Hindlimb muscle (tissue), 1 donor: ENCODE results near the gene WDR5B. TPM values are rescaled to one million over a fixed set of nuclear protein-coding genes. Genes with fewer than 3 reads are reported as not detected.
A peak's percentile ranks its signal among the peaks of the same experiment; 100 is the strongest.
"Not testable (repeated sequence)": the region's sequence is repeated elsewhere in the genome, so short reads cannot be mapped to it uniquely, and the experiment has no call there.

Experiments
- DNase-seq: peaks from one replicate; pipeline ENCODE4 v3.0.0-alpha.2; 2013
- polyA plus RNA-seq: library from polyadenylated mRNA; unstranded; fragments of 120-200 nt; gene quantifications from one replicate; pipeline ENCODE4 v1.2.1, GENCODE V29; 2013; ENCODE audit not compliant: insufficient read length

WDR5B gene
- 4.9 TPM for polyA plus RNA-seq

- peak; percentile 97 for DNase-seq
These were observed at the start of gene WDR5B for GRCh38 chr3:122415762-122416654. WDR5B (minus strand) TSS chr3:122416062; CDS start chr3:122415528, 534 bp downstream.

GRCh38 chr3:122464659-122465058, 48.8 kb upstream of the WDR5B start:
- no peak for DNase-seq

GRCh38 chr3:122462406-122462805, 46.5 kb upstream of the WDR5B start:
- DNase-seq, result no peak

- no peak for DNase-seq
These were observed 45.9 kb upstream of the WDR5B start for GRCh38 chr3:122461806-122462205.

- peak; percentile 7 for DNase-seq
These were observed 43.1 kb upstream of the WDR5B start for GRCh38 chr3:122458992-122459391.

- DNase-seq, result no peak
These were observed 41.8 kb upstream of the WDR5B start for GRCh38 chr3:122457706-122458105.

- DNase-seq, result no peak
These were observed 40.2 kb upstream of the WDR5B start for GRCh38 chr3:122456074-122456473.

- no peak for DNase-seq
These were observed 35.5 kb upstream of the WDR5B start for GRCh38 chr3:122451371-122451770.

GRCh38 chr3:122448218-122448617, 32.4 kb upstream of the WDR5B start:
- DNase-seq, result not testable (repeated sequence)

- DNase-seq, result not testable (repeated sequence)
These were observed 28.6 kb upstream of the WDR5B start for GRCh38 chr3:122444491-122444887.

- not testable (repeated sequence) for DNase-seq
These were observed 28.1 kb upstream of the WDR5B start for GRCh38 chr3:122443762-122444490.

- no peak for DNase-seq
These were observed 27.2 kb upstream of the WDR5B start for GRCh38 chr3:122443090-122443489.

GRCh38 chr3:122435950-122436349, 20.1 kb upstream of the WDR5B start:
- no peak for DNase-seq

- no peak for DNase-seq
These were observed 14.5 kb upstream of the WDR5B start for GRCh38 chr3:122430371-122430770.

- DNase-seq, result no peak
These were observed 12.1 kb upstream of the WDR5B start for GRCh38 chr3:122427857-122428471.

GRCh38 chr3:122421836-122422235, 6.0 kb upstream of the WDR5B start:
- DNase-seq, result no peak

- DNase-seq, result no peak
These were observed 5.2 kb upstream of the WDR5B start for GRCh38 chr3:122421101-122421500.

GRCh38 chr3:122416966-122417365, 1.1 kb upstream of the WDR5B start:
- no peak for DNase-seq

GRCh38 chr3:122415104-122415744, 638 bp downstream of the WDR5B start:
- peak; percentile 37 for DNase-seq

GRCh38 chr3:122414391-122414790, 1.5 kb downstream of the WDR5B start:
- DNase-seq, result no peak

- DNase-seq, result no peak
These were observed 5.2 kb downstream of the WDR5B start for GRCh38 chr3:122410639-122411038.

- no peak for DNase-seq
These were observed 5.8 kb downstream of the WDR5B start for GRCh38 chr3:122410111-122410510.

GRCh38 chr3:122409446-122409845, 6.4 kb downstream of the WDR5B start:
- no peak for DNase-seq
